Medulla oblongata (tissue), 1 donor: ENCODE data around the gene ATF1.

ENCODE experiments used
- DNase-seq: peaks from one replicate; pipeline ENCODE4 v3.0.0-alpha.2; 2015; ENCODE audit errors: extremely low spot score

Gene ATF1

DNA sequence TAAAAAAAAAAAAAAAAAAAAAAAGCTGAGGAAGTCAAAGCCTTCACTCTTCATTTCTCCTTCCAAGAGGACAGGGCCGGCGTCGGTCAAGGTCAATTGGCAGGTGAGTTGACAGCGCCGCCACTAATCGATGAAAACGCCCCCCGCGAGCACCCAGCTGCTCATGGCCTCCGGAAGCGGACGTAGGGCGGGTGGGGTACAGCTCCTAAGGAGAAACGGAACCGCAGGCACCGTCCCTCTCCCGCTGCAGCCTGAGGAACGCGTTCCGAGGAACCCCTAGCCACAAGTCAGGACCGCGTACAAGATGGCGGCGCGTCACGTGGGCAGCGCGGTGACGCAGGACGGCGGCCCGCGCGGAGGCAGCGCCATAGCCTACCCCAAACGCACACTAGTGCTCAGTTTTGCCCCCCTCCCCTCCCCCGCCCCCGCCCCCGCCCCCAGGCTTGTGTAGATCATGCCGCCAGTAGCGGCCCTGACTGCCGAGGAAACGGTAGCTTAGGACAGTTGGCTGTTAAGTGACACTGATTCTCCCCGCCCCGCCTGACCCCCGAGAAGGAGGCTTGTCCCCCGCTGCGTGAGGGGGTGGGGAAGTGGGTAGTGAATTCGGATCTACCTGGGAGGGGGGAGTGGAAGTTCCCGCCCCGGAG is at the start of gene ATF1:
Gene ATF1 (plus strand): TSS at position 463 of the 647 bp plus-strand sequence. CDS start 16,045 bp downstream, outside the sequence.
- DNase-seq: peak; percentile 88

DNA sequence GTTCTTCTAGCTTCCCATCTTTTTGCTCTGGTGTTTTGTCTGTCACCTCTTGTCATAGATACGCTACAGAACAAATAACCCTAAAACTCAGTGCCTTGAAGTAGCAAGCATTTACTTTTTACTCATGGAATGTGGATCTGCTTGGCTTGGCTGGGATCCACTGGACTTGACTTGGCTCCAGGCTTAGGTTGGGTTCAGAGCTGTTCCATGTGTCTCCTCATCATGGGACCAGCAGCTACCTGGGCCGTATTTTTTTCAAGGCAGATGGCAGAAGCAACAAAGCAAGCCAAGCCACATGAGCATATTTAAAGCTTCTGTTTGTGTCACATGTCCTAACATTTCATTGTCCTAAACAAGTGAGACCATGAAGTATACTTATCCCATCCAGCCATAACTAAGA is 48.7 kb upstream of the ATF1 start:
- no peak for DNase-seq

DNA sequence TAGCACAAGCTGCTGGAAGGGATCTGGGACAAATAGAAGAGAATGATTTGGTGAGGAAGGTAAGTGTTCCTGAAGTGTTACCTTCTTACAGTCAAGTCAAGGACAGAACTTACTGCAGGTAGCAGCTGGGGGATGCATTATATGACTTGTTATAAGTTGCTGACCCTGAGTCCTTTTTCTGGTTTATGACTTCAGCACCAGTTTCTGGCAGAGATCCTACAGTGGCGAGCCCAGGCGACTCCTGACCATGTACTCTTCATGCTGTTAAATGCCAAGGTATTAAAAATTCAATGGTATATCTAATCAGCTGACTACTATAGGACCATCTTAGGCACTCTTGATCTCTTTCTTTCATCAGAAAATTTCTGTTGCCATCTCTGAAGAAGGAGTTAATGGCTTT is 45.1 kb upstream of the ATF1 start:
- DNase-seq: no peak

DNA sequence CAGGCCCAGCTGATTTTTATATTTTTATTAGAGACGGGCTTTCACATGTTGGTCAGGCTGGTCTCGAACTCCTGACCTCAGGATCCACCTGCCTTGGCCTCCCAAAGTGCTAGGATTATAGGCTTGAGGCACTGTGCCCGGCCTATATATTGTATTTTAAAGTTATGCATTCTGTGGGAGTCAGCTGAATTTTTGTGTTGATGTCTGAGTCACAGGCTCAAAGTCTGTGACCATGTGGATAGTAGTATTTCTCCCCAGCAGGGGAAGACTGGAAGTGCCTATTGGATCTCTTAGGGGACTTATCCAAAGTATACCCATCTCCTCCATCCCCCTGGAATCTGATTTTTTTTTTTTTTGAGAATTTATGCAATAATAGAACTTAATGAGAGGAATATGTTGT is 43.8 kb upstream of the ATF1 start:
- DNase-seq: no peak

DNA sequence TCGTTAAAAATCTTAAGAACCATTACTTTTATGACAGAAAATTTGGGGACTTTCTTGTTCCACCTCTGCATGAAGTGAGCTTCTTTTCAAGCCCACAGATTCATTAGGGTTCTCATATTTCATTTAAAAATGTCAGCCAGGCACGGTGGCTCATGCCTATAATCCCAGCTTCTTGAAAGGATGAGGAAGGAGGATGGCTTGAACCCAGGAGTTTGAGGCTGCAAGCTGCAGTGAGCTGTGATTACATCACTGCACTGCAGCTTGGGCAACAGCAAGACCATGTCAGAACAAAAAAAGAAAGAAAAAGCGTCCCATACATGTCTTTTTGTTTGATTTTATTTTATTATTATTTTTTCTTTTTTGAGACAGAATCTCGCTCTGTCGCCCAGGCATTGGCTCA is 43.4 kb upstream of the ATF1 start:
- no peak for DNase-seq

DNA sequence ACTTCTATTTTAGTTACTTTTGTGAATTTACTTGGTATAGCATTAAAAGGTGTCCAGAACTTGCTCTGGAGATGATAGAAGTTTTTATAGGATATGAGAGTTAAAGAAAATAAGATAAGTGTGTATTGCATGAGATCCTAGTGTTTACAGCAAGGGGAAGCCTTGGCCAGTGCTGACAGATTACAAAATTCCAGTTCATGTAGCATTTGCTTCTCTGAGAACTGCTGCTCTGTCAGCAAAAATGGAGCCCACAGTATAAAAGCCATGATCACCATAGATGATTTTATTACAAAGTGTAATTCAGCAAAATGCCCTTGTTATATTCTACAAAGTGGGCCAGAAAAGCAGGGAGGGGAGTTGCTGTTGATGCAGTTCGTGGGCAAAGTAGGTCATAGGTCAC is 40.0 kb upstream of the ATF1 start:
- no peak for DNase-seq

DNA sequence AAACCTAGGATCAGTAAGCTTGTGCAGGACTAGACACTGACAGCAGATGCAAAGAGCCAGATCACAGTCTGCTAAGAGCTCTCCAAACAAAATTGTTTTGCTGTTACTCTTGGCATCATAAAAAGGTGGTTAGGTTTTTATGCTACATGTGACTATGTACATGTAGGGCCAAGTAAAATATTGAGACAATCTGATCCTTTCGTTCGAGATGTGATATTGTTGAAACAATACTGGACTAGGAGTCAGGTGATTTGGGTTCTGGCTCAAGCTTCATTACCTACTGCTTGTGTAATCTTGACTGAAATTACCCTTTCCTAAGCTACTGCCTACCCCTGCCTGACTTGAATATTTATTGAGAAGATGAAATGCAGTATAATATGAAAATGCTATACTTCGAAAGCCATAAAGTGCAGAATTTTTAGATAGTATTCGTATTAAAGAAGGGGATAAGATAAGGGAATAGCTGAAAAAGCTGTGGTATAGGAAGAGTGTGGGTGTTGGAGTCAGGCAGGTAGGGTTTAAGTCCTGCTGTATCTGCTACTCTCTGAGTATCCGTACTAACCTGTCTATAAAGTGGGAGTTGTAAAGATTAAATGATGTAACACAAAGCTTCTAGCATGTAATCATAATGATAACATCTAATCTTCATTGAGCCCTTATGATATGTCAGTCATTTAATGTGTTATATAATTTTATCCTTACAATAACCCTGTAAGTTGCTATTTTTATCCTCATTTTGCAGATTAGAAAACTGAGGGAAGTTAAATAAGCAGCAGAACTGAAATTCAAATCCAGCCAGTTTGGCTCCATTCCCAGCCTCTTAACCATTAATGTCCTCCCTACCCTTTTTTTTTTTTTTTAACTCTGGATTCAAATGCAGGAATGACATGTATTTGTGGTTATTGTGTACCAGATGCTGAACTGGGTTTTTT is 38.6 kb upstream of the ATF1 start:
- no peak for DNase-seq

DNA sequence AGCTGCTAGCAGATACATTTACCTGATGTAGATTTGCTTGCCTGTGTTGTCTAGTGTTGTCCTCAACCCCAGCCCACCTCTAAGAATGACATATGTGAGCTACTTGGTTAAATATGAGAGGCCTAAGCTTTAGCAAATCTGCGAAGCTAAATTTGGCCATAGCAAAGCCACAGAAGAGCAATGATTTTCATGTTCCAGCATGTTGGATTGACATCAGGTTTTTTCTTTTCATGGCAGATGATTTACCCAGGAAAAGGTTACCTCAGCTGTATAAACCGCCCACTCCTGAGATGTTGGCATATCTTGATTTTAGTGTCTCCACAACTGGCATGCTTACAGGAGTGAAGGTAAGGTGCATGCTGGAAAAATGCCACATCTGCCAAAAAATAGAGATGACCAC is 36.4 kb upstream of the ATF1 start:
- DNase-seq: no peak

DNA sequence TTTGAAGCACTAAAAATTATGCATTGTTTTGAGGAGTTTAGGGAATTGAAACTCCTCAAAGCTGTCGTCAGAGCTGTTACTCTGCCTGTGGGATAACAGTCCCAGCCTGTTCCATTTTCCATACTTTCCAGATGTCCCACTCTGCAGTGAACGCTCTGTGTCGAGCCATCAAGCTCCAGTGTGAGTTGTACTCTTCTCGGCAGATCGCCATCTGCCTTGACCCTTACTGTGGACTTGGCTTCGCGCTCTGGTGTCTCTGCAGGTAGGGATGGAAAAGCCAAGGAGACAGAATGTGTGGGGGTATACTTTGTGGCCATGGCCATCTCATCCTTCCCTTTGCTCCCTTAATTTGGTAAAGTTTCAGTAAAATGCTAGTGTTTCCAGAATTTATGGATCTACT is 35.5 kb upstream of the ATF1 start:
- no peak for DNase-seq

DNA sequence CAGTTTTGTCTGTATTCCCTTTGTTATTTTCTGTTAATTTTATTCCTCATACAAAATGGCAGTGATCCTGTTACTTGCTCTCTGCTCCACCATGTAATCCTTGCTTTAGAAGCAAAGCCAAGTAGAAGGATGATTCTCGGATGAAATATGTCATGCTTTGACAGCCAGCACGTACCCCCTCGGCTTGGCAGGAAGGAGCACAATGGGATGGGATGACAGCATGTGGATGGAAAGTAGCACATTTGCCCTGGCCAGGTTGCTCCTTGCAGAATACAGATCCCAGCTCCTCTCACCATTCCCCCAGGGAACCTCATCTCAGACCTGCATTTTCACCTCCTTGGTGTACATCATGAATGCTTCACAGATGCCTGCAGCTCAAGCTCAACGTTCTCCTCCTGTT is 35.1 kb upstream of the ATF1 start:
- DNase-seq: no peak

DNA sequence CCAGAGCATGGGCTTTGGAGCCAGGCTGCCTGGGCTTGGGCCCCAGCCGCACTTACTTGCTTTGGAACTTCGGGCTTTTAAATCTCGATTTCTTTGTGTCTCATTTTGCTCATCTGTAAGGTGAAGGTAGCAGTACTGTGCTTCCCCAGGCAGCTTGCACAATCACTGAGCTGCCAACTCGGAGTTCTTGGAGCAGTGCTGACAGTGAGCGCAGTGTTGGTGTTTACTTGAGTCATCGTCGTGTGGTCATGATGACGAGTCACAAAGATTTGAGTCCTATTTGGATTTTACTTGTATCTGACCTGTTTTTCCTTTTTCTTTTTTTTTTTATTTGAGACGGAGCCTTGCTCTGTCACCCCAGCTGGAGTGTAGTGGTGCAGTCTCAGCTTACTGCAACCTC is 31.3 kb upstream of the ATF1 start:
- DNase-seq: no peak

DNA sequence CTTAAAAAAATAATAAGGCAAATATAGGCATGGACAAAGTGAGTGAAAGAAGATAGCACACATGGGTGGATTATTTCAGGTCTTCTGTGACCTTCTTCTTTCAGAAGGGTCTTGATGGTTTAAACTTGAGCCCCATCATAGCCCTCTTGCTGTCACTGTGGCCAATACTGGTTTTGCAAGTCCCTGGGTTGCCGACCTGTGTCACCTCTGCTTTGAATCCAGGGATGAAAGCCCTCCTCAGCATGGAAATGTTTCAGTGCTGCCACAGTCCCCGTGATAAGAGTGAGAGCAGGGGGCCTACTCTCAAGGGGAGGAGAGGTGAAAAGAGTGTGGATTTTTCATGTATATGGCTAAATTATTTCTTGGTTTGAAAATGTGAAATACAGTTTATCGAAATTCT is 30.2 kb upstream of the ATF1 start:
- no peak for DNase-seq

DNA sequence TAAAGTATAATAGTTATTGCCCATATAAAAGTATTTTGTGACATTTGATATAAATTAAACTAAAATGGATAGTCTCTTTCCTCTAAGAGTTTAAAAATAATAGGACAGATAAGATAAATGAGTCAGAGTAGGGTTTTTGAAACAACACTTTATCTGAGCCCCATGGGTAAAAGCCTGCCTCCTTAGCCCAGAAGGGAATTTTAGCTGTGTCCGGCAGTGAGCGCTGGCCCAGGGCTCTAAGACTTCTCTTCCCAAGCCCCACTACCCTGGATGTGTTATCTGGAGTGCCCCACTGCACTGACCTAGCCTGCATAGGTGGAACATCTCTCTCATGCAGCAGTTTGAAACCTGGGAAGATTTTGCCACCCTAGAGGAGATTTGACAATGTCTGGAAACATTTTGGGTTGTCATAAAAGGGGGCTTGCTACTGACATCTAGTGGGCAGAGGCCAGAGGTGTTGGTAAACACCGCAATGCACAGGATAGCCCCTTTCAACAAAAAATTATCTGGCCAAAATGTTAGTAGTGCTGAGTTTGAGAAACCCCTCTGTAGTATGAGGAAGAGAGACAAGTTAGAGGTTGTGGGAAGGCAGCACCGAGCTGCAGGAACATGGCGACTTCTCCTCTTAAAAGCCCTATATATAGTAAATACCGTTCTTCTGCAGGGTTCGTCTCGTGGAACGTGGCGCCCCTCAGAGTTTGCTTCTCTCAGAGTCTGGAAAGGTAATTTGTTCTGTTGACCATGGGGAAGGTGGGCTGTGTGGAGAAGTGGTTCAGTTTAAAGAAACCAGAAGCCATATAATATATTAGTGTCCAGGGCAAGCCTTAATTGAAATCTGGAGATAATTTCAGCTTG is 29.3 kb upstream of the ATF1 start:
- DNase-seq: peak; percentile 66

DNA sequence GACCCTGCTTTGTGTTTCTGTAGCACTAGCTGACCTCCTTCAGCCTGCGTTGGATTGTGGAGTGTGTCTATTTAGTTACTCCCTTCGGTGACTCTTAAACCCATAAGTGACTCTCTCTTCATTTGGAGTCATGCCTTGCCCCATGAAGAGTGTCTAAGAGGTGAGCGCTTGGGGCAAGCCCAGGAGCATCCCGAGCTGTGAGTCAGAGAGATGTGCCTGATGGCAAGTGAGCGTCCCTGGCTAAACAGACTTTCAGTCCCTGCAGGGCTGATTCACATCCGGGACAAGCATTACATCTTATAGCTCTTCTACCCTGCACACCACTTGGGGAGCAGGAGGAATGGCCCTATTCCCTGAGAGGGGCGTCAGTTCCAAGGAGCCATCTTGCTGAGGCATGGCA is 24.3 kb upstream of the ATF1 start:
- no peak for DNase-seq

DNA sequence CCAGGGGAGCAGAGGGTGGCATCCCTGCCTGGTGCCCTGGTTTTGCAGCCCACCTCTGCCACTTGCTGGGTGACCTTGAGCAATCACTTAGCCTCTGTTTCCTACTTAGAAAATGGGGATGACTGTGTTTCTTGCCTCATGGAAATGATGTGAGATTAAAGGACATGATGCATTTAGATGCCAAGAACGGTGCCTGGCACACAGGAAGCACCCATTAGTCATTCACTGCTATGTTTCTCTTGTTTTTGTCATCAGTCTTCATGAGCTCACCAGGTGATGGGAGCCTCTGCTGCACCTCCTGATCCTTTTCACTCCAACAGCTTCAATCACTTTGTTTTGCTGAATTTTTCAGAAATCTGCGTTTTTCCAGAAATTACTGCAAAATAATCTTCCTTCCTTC is 23.6 kb upstream of the ATF1 start:
- no peak for DNase-seq

DNA sequence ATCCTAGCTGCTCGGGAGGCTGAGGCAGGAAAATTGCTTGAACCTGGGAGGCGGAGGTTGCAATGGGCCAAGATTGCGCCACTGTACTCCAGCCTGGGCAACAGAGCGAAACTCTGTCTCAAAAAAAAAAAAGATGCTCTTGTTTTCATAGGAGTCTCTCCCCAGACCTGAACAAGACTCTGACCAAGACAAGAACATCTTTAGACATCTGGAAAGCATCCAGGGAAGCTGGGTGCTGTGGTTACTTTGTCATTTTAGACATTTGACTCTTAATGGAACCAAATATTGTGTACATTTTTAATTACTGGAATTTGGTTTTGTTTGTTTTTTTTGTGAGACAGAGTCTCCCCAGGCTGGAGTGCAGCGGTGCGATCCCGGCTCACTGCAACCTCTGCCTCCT is 21.1 kb upstream of the ATF1 start:
- DNase-seq: no peak

DNA sequence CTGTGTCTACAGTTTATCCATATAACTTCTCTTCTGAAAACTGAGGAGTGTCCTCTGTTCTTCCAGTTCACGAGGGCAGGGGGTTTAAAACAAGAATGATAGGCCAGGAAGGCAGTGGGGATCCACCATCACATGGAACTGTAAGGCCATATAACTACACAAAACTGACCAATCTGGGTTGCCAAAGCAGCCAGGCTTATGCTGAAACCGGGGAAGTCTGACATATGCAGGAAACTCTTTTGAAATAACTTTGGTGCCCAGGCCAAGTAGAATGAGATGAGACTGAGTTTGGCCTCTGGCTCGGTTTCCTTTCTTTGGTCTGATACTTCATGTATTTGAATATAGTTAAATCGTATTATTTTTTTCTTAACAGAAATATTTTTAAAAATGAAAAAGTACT is 18.0 kb upstream of the ATF1 start:
- DNase-seq: no peak

DNA sequence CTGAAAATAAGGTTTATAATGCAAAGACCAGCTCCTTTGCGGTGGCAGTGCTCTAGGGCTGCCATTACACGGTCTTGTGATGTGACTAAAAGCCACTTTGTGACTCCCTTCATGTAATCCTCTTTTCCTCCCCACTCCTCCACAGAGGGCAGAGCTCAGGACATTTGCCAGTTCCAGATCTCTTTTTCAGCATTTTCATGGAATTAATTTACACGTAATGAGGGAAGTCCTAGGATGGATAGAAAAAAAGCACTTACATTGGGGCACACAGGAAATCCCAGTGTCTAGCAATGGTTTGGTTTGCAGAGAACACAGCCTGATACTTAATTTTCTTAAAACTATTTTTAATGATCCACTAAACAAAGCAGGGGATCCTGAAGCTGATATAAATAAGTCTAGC is 17.5 kb upstream of the ATF1 start:
- no peak for DNase-seq

DNA sequence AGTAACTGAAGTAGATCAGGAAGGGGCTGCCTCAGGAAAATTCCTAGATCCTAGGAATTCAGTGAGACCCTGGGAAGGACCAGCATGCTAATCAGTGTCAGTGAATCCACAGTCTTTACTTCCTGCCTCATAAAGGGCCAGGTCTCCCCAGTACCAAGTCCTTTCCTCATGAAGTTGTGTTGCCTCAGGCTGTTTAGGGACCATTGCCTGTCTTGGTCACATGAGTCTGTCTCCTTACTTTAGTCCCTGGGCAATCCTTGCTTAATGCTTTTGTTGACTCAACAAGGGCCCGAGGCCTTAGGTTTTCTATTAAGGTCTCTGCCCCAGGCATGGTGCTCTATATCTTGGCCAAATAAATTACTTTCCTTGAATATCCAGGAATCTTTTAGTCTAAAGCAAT is 16.1 kb upstream of the ATF1 start:
- DNase-seq: no peak

DNA sequence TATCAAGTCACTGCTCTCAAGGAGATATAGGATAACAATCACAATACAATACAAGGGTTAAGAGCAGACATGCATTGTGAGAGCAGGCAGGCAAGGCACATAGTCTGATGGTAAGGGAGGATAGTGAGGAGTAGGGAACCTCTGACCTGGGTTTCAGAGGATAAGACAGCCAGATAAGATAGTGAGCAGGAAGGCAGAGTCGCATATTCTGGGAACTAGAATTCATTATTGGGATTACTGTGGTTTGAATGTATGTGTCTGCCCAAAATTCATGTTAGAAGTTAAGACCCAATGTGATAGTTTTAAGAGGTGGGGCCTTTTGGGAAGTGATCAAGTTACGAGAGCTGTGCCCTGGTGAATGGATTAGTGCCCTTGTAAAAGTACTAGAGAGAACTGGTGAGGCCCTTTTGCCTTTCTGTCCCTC is 14.4 kb upstream of the ATF1 start:
- no peak for DNase-seq

DNA sequence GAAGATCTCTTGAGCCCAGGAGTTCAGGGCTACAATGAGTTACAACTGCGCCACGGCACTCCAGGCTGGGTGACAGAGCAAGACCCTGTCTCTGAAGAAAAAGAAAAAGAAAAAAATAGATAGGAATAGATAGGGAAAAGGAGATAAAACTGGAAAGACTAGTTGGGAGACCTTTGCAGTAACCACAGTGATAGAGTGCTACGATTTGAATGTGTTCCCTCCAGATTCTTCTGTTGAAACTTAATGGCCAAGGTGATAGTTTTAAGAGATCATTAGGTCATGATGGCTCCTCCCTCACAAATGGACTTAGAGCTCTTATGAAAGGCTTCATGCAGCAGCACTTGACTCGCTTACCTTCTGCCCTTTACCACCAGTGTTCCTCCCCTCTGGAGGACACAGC is 13.5 kb upstream of the ATF1 start:
- DNase-seq: no peak

DNA sequence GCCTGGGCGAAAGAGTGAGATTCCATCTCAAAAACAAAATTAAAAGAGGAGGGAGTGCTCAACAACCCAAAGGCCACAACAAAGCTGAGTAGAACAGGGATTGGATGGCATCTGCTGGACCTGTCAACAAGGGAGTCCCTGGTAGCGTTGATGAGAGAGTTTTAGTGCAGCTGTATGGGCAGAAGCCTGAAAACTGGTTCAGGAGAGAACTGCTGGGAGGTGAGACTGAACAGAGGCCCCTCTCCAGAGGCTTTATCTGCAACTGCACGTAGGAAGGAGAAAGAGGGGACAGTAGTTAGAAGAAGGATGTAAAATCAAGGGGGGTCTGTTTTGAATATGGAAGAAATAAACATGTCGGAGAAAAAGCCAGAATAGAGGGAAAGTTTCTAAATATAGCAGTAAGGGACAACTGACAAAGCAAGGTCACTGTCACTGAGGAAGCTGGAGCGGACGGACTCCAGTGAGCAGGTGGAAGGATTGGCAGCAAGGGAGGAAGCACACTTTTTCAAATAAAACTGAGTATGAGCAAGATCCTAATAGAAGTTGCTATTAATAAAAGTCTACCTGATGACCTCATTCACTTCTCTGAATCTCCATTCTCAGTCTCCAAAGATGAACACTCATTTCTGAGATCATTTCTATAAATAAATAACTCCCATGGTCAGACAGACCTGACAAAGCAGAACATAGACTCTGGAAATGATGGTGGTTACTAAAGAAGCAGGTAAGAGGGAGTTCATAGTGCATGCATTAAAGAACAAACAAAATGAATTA is 11.8 kb upstream of the ATF1 start:
- no peak for DNase-seq
